CD14-positive monocyte (primary cell): Measurements from ENCODE around the gene PLEKHA3. TPM values are rescaled to one million over a fixed set of nuclear protein-coding genes. Genes with fewer than 3 reads are reported as not detected.

ENCODE experiments used
- DNase-seq, 3 donors: peaks; one replicate each; pipeline ENCODE4 v3.0.0-alpha.2; 2011 to 2022
- H2AFZ ChIP-seq: 2 replicates; pipeline ENCODE4 v1.6.0; 2012; ENCODE audit warnings: mild to moderate bottlenecking, low read depth, low read length, inconsistent platforms; ENCODE audit not compliant: insufficient read depth, poor library complexity, severe bottlenecking
- H3K27ac ChIP-seq, 2 donors: 1 replicate in 1 of 2; 2 replicates in 1 of 2; pipeline ENCODE4 v1.5.1; 2012 to 2013; ENCODE audit warnings: low read length in 2 of 2, control low read depth in 1 of 2, inconsistent platforms in 1 of 2, low read depth in 1 of 2, mild to moderate bottlenecking in 1 of 2
- H3K27me3 ChIP-seq, 2 donors: one replicate each; pipeline versions ENCODE4 v1.6.0 to v1.6.1; 2011 to 2013; ENCODE audit warnings: low read length in 2 of 2; ENCODE audit not compliant: control insufficient read depth in 2 of 2, insufficient read depth in 2 of 2
- H3K36me3 ChIP-seq, 2 donors: replicated peaks in 1 of 2; 1 replicate in 1 of 2; 2 replicates in 1 of 2; pipeline versions ENCODE4 v1.5.1 to v1.6.1; 2012 to 2013; ENCODE audit warnings: low read length in 2 of 2, control low read depth in 1 of 2, inconsistent platforms in 1 of 2, mild to moderate bottlenecking in 1 of 2; ENCODE audit not compliant: insufficient read depth in 2 of 2, control insufficient read depth in 1 of 2
- H3K4me1 ChIP-seq, 2 donors: 1 replicate in 1 of 2; 2 replicates in 1 of 2; pipeline versions ENCODE4 v1.5.1 to v1.6.1; 2012 to 2013; ENCODE audit warnings: low read length in 2 of 2, control low read depth in 1 of 2, inconsistent platforms in 1 of 2, mild to moderate bottlenecking in 1 of 2, moderate library complexity in 1 of 2; ENCODE audit not compliant: insufficient read depth in 2 of 2, control insufficient read depth in 1 of 2
- H3K4me2 ChIP-seq: replicated peaks from 2 replicates; pipeline ENCODE3; 2012; ENCODE audit warnings: low read length, moderate library complexity, mild to moderate bottlenecking; ENCODE audit not compliant: poor library complexity, severe bottlenecking; ENCODE audit errors: extremely low read depth
- H3K4me3 ChIP-seq, 3 experiments: fragments of 200-600 bp in 1 of 3; sonication (generic) in 1 of 3; replicated peaks in 1 of 3; 1 replicate in 2 of 3; 2 replicates in 1 of 3; pipeline ENCODE4 v1.5.1; 2011 to 2013; ENCODE audit warnings: low read length in 3 of 3, mild to moderate bottlenecking in 3 of 3, control low read depth in 2 of 3, low read depth in 2 of 3, inconsistent platforms in 1 of 3, moderate library complexity in 1 of 3
- H3K79me2 ChIP-seq: 2 replicates; pipeline ENCODE4 v1.6.0; 2012; ENCODE audit warnings: mild to moderate bottlenecking, control low read depth, inconsistent platforms, low read length, moderate library complexity; ENCODE audit not compliant: insufficient read depth
- H3K9ac ChIP-seq: 2 replicates; pipeline ENCODE4 v1.6.0; 2017; ENCODE audit warnings: low read length, mild to moderate bottlenecking; ENCODE audit not compliant: insufficient read depth, poor library complexity, severe bottlenecking
- H3K9me3 ChIP-seq, 2 donors: replicated peaks in 1 of 2; 1 replicate in 1 of 2; 2 replicates in 1 of 2; pipeline versions ENCODE4 v1.5.1 to v1.6.1; 2012 to 2013; ENCODE audit warnings: low read length in 2 of 2, control low read depth in 1 of 2; ENCODE audit not compliant: control insufficient read depth in 1 of 2, insufficient read depth in 1 of 2
- H4K20me1 ChIP-seq: 2 replicates; pipeline ENCODE4 v1.6.0; 2012; ENCODE audit warnings: mild to moderate bottlenecking, low read length, control low read depth, moderate library complexity; ENCODE audit not compliant: insufficient read depth
- H3K27ac Mint-ChIP-seq, 7 donors: one replicate each; pipeline ENCODE4 v1.8.0; 2020; ENCODE audit warnings: mild to moderate bottlenecking in 7 of 7, mixed read lengths in 7 of 7, moderate library complexity in 6 of 7, inconsistent platforms in 2 of 7
- H3K27me3 Mint-ChIP-seq, 3 donors: one replicate each; pipeline ENCODE4 v1.8.0; 2021 to 2022; ENCODE audit warnings: low read depth in 3 of 3, mild to moderate bottlenecking in 3 of 3, mixed read lengths in 3 of 3, moderate library complexity in 3 of 3, inconsistent platforms in 1 of 3
- H3K36me3 Mint-ChIP-seq, 2 donors: one replicate each; pipeline ENCODE4 v1.8.0; 2020; ENCODE audit warnings: mixed read lengths in 2 of 2, inconsistent platforms in 1 of 2, mild to moderate bottlenecking in 1 of 2
- H3K4me1 Mint-ChIP-seq: one replicate; pipeline ENCODE4 v1.8.0; 2020; ENCODE audit warnings: mild to moderate bottlenecking, mixed read lengths
- H3K4me3 Mint-ChIP-seq, 2 donors: one replicate each; pipeline ENCODE4 v1.8.0; 2020; ENCODE audit warnings: mild to moderate bottlenecking in 2 of 2, mixed read lengths in 2 of 2, moderate library complexity in 1 of 2
- H3K9me3 Mint-ChIP-seq, 7 donors: one replicate each; pipeline ENCODE4 v1.8.0; 2020 to 2022; ENCODE audit warnings: mixed read lengths in 7 of 7, mild to moderate bottlenecking in 6 of 7, moderate library complexity in 6 of 7, inconsistent platforms in 2 of 7
- WGBS: methylation state at CpG from one replicate; pipeline ENCODE4 v1.1.5; 2013; ENCODE audit warnings: missing lambda C conversion rate; ENCODE audit not compliant: insufficient coverage; 5-methylcytosine and 5-hydroxymethylcytosine counted together
- intact Hi-C, 2 donors: fragments of 100-400 bp; cut with micrococcal nuclease; formaldehyde crosslinking; loops; one replicate each; pipeline versions ENCODE4 v1.15.0 to v1.15.1; 2023
- polyA plus RNA-seq, 3 donors: library from polyadenylated mRNA; depleted of rRNA in 1 of 3; unstranded in 2 of 3; stranded (reverse) in 1 of 3; fragments of 300-500 nt in 2 of 3; fragments of >200 nt in 1 of 3; fragmentation: Illumina TruSeq in 2 of 3; gene quantifications; 1 replicate in 2 of 3; 2 replicates in 1 of 3; pipeline ENCODE4 v1.2.3, GENCODE V29; 2012 to 2021
- TF ChIP-seq, protein P1 (sequence below): fragments of 200-600 bp; IDR thresholded peaks from one replicate; pipeline ENCODE4 v1.8.0; 2022; ENCODE audit warnings: antibody characterized with exemption, mild to moderate bottlenecking

Gene PLEKHA3
- polyA plus RNA-seq, 3 donors, result 5.3 to 14.1 (median 13.4) TPM

- H3K27ac Mint-ChIP-seq, result no peak overlapping the region
- Histone ChIP-seq H3K4me2 (no peak overlapping the region), H4K20me1 (no peaks in the 10 kb centered on the region), H3K4me1 (no peaks in the 10 kb centered on the region), H2AFZ (no peak overlapping the region), H3K27ac (no peak overlapping the region), H3K27me3 (no peaks in the 10 kb centered on the region), H3K9me3 (no peaks in the 10 kb centered on the region), H3K36me3 (peaks cover 97% of the 10 kb centered on the region in 2 donors), H3K9ac (no peak overlapping the region), H3K79me2 (no peaks in the 10 kb centered on the region), H3K4me3 (no peak overlapping the region)
- TF ChIP-seq, protein P1, sequence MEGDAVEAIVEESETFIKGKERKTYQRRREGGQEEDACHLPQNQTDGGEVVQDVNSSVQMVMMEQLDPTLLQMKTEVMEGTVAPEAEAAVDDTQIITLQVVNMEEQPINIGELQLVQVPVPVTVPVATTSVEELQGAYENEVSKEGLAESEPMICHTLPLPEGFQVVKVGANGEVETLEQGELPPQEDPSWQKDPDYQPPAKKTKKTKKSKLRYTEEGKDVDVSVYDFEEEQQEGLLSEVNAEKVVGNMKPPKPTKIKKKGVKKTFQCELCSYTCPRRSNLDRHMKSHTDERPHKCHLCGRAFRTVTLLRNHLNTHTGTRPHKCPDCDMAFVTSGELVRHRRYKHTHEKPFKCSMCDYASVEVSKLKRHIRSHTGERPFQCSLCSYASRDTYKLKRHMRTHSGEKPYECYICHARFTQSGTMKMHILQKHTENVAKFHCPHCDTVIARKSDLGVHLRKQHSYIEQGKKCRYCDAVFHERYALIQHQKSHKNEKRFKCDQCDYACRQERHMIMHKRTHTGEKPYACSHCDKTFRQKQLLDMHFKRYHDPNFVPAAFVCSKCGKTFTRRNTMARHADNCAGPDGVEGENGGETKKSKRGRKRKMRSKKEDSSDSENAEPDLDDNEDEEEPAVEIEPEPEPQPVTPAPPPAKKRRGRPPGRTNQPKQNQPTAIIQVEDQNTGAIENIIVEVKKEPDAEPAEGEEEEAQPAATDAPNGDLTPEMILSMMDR, result no peak
- H3K27me3 Mint-ChIP-seq, result no peaks in the 10 kb centered on the region
- intact Hi-C loops, result no loop called here
- peaks cover 88 to 89% of the 10 kb centered on the region in 2 donors for H3K36me3 Mint-ChIP-seq
- H3K4me3 Mint-ChIP-seq, result no peak overlapping the region
- no peaks in the 10 kb centered on the region for H3K9me3 Mint-ChIP-seq
- DNase-seq, result no peak
- no peaks in the 10 kb centered on the region for H3K4me1 Mint-ChIP-seq
Observed at GRCh38 chr2:178498137-178498536, 17.9 kb downstream of the PLEKHA3 start.

- H3K4me1 ChIP-seq, result no peaks in the 10 kb centered on the region
- no peak overlapping the region for H3K4me2 ChIP-seq
- H3K9ac ChIP-seq, result no peak overlapping the region
- H3K9me3 ChIP-seq, result no peaks in the 10 kb centered on the region
- Mint-ChIP-seq H3K4me1 (no peaks in the 10 kb centered on the region), H3K27me3 (no peaks in the 10 kb centered on the region), H3K36me3 (peaks cover 86 to 87% of the 10 kb centered on the region in 2 donors), H3K9me3 (no peaks in the 10 kb centered on the region), H3K4me3 (no peak overlapping the region), H3K27ac (no peak overlapping the region)
- no peak for DNase-seq
- no peaks in the 10 kb centered on the region for H3K27me3 ChIP-seq
- no peak overlapping the region for H3K4me3 ChIP-seq
- 100% methylated on average over 3 of the region's 3 CpGs for WGBS
- TF ChIP-seq, protein P1, result no peak
- intact Hi-C loops, result no loop called here
- H3K27ac ChIP-seq, result no peak overlapping the region
- H3K36me3 ChIP-seq, result peaks cover 96 to 97% of the 10 kb centered on the region in 2 donors
- H4K20me1 ChIP-seq, result no peaks in the 10 kb centered on the region
- no peak overlapping the region for H2AFZ ChIP-seq
- H3K79me2 ChIP-seq, result no peaks in the 10 kb centered on the region
Observed at GRCh38 chr2:178499640-178500039, 19.4 kb downstream of the PLEKHA3 start.
